HG03520 (cell line): ENCODE results near the gene EPB41L5.
"Not testable (repeated sequence)": the region's sequence is repeated elsewhere in the genome, so short reads cannot be mapped to it uniquely, and the experiment has no call there.

Experiments used
- ATAC-seq: cut with Tn5 transposase; IDR thresholded peaks from one replicate; pipeline ENCODE4 v1.9.1; 2021; ENCODE audit warnings: mild to moderate bottlenecking, moderate library complexity; ENCODE audit not compliant: unreplicated experiment

The EPB41L5 gene

DNA sequence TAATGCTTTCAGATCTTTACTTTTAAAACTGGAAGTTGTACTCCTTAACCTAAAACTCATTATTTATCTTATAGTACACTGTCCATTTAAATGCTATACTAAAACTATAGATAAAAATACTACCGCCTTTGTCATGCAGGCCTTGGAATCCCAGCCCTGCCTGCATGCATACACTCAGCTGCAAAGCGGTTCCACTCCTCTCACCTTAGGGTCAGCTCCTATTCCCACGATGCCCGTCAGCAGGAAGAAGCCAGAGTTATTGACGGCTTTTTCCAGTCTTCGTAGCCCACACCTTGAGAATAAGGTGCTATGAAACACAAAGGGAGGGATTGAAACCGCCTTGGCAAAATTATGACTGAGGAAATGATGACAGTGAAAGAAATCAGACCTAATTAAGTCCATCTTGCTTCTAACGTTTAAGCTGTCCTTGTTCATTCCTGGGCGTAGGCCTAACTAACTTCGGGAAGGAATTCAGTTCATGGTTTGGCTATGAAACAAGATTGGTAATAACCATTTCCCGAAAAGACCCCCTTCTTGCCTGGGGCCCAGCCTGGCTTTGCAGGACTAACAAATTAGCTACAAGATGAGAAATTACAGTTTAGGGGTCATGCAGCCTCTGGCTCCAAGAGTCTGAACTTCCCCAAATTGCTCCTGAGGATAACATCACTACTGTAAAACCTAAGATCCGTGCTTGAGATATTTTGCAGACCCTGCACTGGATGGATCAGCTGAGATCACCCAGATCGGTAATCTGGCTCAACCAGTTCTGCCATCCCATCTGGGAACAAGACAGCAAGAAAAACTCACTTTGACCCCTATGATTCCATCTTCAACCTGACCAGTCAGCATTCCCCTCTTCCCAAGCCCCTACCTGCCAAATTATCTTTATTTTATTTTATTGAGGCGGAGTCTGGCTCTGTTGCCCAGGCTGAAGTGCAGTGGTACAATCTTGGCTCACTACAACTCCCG, 17.1 kb downstream of the EPB41L5 start:
- no peak for ATAC-seq

DNA sequence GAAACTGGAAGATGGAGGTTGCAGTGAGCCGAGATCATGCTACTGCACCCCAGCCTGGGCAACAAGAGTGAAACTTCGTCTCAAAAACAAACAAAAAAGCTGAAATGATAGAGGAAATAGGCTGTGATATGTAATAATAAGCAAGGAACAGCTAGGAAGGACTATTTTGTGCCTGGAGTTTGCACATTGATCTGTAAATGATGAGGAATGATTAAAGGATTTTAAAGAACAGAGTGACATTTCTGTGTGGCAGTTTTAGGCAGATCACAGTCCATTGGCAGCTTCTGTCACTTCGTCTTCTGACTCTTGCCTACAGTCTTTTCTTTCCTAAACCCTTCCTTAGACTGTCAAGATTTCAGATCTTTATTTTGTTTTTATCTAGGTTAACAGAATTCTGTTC, 19.4 kb downstream of the EPB41L5 start:
- ATAC-seq, result no peak

DNA sequence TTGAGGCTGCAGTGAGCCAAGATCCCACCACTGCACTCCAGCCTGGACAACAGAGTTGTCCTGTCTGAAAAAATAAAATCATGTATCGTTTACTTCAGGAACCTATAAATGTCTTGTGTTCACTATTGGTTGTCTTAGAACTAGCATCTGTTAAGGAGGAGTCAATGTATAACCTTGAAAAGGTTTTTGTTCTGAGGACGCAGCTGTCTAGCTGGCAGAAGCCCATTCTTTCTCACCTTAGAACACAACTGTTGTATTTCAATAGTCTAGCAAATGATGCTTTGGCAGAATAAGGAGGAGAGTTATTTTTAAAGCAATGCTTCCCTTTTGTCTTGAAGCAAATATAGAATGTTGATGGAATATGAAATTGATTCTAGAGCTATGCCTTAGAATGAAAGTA, 21.1 kb downstream of the EPB41L5 start:
- ATAC-seq, result no peak

DNA sequence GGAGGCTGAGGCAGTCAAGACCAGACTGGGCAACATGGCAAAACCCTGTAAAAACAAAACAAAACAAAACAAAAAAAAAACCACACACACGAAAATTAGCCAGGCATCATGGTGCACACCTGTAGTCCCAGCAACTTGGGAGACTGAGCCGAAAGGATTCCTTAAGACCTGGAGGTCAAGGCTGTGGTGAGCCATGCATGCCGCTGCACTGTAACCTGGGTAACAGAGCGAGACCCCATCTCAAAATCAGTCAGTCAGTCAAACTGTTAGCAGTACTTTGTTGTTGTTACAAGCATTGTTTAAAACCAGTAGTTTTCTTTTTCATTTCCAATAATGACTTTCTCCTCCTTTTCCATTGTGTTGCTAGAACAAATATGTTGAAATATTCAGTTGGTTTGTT, 21.7 kb downstream of the EPB41L5 start:
- ATAC-seq, result no peak

DNA sequence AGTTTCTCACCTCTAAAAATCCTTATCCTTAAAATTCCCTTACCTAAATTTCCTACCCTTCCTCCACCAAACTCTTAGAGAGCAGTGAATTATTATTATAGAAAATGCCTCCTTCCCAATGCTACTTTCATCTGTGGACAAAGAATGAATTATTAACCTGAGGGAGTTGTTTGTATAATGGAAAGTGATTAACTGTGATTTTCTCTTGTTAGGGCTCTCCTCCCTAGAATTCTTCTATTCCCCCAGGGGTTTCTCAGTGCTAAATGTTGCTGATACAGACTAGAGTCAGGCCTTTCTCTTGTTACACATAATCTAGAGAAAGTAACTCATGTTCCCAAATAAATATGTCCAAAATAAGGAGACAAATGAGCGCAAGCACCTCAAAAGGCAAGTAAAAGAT, 23.3 kb downstream of the EPB41L5 start:
- ATAC-seq, result no peak

DNA sequence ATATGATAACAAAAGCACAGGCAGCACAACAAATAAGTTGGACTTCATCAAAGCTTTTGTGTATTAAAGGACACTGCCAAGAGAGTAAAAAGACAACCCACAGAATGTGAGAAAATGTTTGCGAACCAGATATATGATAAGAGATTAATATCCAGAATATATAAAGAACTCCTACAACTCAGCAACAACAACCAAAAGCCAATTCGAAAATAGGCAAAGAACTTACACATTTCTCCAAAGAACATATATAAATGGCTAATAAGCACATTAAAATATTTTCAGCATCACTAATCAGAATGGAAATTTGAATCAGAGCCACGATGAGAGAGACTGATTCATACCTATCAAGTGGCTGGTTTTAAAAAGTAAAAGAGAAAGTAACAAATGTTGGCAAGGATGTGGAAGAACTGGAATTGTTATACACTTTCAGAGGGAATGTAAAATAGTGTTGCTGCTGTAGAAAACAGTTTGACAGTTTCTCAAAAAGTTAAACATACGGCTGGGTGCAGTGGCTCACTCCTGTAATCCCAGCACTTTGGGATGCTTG, 25.2 kb downstream of the EPB41L5 start:
- ATAC-seq, result no peak

DNA sequence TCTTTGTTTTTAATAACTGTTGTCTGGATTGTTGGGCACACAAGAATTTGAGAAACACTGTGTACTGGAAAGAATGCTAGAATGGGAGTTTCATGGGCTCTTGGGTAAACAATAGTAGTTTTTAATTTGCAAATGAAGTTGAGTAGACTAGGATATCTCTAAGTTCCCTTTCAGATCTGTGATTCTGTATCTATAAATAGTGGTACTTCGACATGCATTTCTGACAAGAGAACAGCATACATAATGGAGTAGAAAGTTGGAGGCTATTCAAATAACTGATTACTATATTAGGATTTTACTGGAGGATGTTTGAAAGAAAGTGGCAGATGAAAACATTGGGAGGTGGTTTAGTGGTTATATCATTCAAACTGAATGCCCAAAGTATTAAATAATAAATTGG, 29.5 kb downstream of the EPB41L5 start:
- no peak for ATAC-seq

DNA sequence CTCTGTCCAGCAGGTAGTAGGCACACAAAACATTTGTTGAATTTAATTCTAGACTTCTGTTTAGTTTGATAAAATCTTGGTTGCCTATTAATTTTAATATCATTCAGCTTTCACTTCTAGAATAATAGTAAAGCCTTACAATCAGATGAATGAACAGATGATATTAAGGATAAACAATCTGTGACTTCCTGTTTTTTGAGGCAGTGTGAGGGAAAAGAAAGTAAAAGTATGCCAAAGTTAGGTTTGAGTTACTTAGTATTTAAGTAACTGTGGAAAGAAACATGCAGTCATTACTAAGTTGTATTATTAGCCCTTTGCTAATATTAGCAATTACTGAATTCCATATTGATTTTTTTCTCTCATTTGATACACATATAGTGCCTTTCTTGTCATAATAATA, 31.5 kb downstream of the EPB41L5 start:
- no peak for ATAC-seq

DNA sequence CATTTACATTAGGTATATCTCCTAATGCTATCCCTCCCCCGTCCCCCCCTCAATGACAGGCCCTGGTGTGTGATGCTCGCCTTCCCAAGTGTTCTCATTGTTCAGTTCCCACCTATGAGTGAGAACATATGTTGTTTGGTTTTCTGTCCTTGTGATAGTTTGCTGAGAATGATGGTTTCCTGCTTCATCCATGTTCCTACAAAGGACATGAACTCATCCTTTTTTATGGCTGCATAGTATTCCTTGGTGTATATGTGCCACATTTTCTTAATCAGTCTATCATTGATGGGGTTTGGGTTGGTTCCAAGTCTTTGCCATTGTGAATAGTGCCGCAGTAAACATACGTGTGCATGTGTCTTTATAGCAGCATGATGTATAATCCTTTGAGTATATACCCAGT, 32.9 kb downstream of the EPB41L5 start:
- not testable (repeated sequence) for ATAC-seq

DNA sequence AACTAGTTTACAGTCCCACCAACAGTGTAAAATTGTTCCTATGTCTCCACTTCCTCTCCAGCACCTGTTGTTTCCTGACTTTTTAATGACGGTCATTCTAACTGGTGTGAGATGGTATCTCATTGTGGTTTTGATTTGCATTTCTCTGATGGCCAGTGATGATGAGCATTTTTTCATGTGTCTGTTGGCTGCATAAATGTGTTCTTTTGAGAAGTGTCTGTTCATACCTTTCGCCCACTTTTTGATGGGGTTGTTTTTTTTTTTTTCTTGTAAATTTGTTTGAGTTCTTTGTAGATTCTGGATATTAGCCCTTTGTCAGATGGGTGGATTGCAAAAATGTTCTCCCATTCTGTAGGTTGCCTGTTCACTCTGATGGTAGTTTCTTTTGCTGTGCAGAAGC, 33.4 kb downstream of the EPB41L5 start:
- ATAC-seq, result not testable (repeated sequence)

DNA sequence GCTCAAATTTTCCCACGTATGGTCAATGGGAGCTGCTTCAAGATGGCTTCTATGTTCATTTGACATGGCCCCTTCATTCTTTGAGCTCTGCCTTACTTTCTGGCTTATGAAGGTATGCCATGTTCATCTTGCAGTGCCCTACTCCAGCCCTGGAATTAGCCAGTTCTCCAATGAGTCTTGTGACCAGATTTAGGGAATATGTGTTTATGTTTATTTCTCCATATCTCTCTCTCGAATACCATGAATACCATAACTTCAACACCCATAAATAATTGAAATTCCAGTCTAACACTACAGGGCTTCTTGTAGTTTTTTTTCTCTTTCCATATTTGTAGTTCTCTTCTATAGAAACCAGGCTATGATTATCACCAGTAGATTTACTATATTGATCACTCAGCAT, 39.7 kb downstream of the EPB41L5 start:
- ATAC-seq, result no peak

DNA sequence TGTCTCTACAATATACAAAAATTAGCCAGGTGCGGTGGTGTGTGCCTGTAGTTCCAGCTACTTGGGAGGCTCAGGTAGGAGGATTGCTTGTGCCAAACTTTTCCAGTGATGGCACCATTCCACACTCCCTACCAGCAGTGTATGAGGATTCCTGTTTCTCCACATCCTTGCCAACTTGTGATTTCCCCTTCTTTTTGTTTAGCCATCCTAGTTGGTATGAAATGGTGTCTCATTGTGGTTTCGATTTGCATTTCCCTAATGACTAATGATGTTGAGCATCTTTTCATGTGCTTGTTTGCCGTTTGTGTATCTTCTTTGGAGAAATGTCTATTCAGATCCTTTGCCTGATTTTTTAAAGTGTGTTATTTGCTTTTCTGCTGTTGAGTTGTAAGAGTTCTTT, 41.0 kb downstream of the EPB41L5 start:
- ATAC-seq, result no peak

DNA sequence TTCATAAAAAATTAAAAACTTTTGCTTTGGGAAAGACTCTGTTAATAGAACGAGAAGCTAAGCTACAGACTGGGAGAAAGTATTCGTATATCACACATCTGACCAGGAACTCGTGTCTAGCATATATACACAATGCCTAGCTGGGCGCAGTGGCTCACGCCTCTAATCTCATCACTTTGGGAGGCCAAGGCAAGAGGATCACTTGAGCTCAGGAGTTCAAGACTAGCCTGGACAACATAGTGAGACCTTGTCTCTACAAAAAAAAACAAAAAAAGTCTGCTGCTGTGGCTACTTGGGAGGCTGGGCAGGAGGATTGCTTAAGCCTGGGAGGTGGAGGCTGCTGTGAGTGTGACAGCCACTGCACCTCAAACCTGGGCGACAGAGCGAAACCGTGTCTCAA, 46.6 kb downstream of the EPB41L5 start:
- no peak for ATAC-seq

DNA sequence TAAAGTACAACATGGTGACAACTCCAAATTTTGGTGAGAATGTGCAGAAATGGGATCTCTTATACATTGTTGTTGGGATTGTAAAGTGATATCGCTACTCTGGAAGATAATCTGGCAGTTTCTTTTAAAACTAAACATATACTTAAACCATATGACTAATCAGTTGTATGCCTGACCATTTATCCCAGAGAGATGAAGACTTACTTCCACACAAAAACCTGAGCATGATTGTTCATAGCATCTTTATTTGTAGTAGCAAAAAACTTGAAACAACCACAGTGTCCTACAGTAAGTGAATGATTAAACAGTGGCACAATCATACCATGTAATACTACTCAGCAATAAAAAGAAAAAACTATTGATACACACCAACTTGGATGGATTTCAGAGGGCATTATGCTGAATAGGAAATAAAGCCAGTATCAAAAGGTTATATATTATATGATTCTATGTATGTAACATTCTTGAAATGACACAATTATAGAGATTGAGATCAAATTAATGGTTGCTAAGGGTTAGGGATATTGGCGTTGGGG, 47.3 kb downstream of the EPB41L5 start:
- no peak for ATAC-seq

DNA sequence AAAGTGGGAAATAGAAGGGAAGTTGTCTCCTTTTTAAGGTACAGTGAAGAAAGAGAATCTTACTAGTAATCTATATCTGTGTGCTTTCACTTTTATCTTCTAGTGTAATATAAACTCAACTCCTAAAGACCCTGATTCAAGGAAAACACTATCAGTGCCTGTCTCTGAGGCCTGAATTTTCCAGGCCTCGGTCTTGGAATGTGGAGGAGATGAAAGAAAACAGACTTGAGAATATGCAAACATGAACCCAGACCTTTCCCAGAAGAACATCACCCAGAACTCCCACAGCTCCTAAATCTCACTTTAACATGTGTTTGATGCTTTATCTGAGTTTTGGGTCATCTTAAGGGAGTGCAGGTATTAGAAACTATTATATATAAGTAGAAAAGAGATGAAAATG, 51.8 kb downstream of the EPB41L5 start:
- no peak for ATAC-seq

DNA sequence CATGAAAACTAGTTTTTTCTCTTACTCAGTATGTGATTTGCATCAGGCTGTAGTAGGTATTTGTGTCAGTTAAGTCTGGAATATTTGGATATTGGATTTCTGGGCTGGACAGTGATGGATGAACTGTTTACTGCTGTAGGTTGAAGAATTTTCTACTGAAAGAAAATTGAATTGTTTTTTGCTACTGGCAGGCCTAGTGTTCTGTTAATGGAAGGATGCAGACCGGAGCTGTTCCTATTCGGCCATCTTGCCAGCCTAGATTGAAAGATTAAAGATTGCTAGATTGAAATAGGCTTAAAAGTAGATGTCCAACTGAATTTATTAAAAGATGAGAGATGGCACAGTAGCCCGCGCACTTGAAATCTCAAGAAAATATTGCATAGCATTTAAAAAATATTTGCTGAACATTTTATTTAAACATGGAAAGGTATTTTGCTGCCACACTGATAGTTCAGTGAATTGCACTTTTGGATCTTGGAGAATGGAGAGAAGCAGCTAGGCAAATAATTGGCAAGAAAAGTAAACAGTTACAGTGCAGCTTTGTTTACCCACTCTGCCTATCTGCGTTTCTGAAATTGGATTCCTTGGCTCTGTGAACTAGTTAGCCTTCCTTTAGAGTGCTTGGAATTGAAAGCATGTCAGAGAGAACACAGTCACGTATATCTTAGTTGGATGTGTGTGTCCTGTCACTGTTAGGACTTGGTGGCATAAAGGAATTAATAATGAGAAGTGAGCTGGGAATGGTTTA, 54.1 kb downstream of the EPB41L5 start:
- no peak for ATAC-seq

DNA sequence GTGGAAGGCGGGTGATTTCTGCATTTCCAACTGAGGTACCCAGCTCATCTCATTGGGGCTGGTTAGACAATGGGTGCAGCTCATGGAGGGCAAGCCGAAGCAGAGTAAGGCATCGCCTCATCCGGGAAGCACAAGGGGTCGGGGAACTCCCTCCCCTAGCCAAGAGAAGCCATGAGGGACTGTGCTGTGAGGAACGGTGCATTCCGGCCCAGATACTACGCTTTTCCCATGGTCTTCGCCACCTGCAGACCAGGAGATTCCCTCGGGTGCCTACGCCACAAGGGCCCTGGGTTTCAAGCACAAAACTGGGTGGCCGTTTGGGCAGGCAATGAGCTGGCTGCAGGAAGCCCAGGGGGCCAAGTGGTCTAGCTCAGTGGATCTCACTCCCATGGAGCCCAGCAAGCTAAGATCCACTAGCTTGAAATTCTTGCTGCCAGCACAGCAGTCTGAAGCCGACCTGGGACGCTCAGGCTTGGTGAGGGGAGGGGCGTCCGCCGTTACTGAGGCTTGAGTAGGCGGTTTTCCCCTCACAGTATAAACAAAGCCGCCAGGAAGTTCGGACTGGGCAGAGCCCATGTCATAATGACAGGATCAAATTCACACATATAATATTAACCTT, 55.3 kb downstream of the EPB41L5 start:
- not testable (repeated sequence) for ATAC-seq

DNA sequence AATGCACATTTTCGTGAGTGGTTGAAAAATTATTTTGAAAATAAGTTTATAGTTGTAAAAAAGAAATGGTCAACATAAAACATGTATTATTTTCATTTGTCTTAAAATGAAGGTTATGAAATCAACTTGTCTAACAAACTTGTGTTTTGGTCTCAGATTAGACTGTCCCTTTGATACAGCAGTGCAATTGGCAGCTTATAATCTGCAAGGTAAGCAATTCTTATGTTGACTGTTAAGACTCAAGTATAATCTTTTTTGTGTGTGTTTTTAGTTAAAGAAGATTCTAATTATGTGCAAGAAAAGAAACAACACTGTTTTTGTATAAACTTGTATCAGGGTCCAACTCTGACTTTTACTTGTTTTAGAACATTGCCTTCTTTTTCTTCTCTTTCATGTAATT, 62.7 kb downstream of the EPB41L5 start:
- ATAC-seq, result no peak

DNA sequence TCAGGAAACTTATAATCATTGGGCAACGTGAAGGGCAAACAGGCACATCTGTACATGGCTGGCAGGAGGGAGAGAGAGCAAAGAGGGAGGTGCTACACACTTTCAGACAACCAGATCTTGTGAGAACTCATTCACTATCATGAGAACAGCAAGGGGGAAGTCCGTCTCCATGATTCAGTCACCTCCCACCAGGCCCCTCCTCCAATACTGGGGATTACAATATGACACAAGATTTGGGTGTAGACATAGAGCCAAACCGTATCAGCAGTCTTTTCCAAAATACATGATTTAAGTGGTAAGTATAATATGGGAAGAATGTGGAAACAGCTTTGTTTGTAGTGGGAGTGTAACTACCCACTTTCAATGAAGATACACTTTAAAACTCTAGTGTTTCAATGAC, 65.0 kb downstream of the EPB41L5 start:
- no peak for ATAC-seq

DNA sequence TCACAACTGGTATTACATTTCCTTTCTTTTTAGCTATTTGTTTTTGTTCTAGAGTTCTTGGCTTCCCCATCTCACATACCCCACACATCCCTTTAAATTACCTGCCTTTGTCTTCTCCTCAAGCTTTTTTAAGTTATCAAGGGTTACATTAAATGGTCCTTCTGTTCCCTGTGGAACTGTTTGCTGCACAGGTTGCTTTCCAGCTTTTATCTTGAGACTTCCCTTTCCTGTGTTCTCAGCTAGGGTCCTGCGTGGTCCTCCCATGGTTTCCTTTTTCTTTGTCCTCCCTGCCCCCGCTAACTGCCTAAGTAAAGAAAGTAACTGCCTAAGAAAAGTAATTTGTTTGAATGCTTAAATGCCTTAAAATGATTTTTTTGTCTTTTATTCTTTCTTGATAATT, 66.8 kb downstream of the EPB41L5 start:
- ATAC-seq, result no peak

DNA sequence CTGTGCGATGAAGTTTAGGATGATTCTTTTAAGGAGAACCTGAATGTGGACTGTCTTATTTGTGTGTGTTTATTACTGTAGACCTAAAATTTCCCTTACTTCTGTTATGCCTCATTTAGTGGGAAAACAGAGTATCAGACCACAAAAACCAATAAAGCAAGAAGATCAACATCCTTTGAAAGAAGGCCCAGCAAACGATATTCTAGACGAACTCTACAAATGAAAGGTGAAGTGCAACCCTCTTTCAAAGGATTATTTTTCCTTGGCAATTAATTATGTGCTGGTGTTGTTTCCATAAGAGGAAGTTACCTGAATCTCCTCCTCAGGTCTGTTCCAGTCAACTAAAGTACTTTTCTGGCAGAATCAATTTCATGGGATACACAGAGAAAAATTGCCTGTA, 78.6 kb downstream of the EPB41L5 start:
- no peak for ATAC-seq
